ENCODE results near the gene PBX4.

PBX4 gene

GRCh38 chr19:19552798-19553197 is 65.7 kb downstream of the PBX4 start:
- DNase-seq, result peak; percentile 38

GRCh38 chr19:19551853-19552192 is 66.7 kb downstream of the PBX4 start:
- no peak for DNase-seq

- DNase-seq, result no peak
Measured at GRCh38 chr19:19550972-19551852, 67.3 kb downstream of the PBX4 start.

- no peak for DNase-seq
Measured at GRCh38 chr19:19550485-19550929, 68.0 kb downstream of the PBX4 start.

- DNase-seq, result no peak
Measured at GRCh38 chr19:19549804-19550464, 68.6 kb downstream of the PBX4 start.

GRCh38 chr19:19548915-19549759 is 69.3 kb downstream of the PBX4 start:
- DNase-seq, result no peak

GRCh38 chr19:19547674-19548336 is 70.7 kb downstream of the PBX4 start:
- DNase-seq, result no peak

- DNase-seq, result no peak
Measured at GRCh38 chr19:19546751-19547162, 71.7 kb downstream of the PBX4 start.

GRCh38 chr19:19545707-19546106 is 72.8 kb downstream of the PBX4 start:
- no peak for DNase-seq

GRCh38 chr19:19544954-19545591 is 73.4 kb downstream of the PBX4 start:
- no peak for DNase-seq

GRCh38 chr19:19544257-19544953 is 74.1 kb downstream of the PBX4 start:
- DNase-seq, result no peak

- DNase-seq, result no peak
Measured at GRCh38 chr19:19543640-19544039, 74.8 kb downstream of the PBX4 start.

GRCh38 chr19:19543101-19543500 is 75.4 kb downstream of the PBX4 start:
- no peak for DNase-seq

- DNase-seq, result no peak
Measured at GRCh38 chr19:19542507-19542906, 76.0 kb downstream of the PBX4 start.

- DNase-seq, result no peak
Measured at GRCh38 chr19:19541616-19542015, 76.9 kb downstream of the PBX4 start.

GRCh38 chr19:19540715-19541515 is 77.6 kb downstream of the PBX4 start:
- DNase-seq, result peak; percentile 87

GRCh38 chr19:19540064-19540714 is 78.3 kb downstream of the PBX4 start:
- DNase-seq, result peak; percentile 84

GRCh38 chr19:19539698-19540063 is 78.8 kb downstream of the PBX4 start:
- DNase-seq, result no peak

- no peak for DNase-seq
Measured at GRCh38 chr19:19538785-19539166, 79.7 kb downstream of the PBX4 start.

- peak; percentile 65 for DNase-seq
Measured at GRCh38 chr19:19538061-19538784, 80.3 kb downstream of the PBX4 start, which contains the start of gene CILP2. CILP2 (plus strand) TSS chr19:19538265; CDS start chr19:19538350, 85 bp downstream.
